IPS DF 19.7 (cell line): ENCODE results near the gene TEX101.
"Not testable (repeated sequence)": the region's sequence is repeated elsewhere in the genome, so short reads cannot be mapped to it uniquely, and the experiment has no call there.

ENCODE experiments used
- DNase-seq: peaks from one replicate; pipeline ENCODE4 v3.0.0-alpha.2; 2013; ENCODE audit warnings: low read depth, low spot score

TEX101 gene

GRCh38 chr19:43416951-43417623 lies 2.4 kb downstream of the TEX101 start:
- DNase-seq, result no peak

- DNase-seq, result no peak
Observed at GRCh38 chr19:43420954-43421353, 6.3 kb downstream of the TEX101 start.

- DNase-seq, result no peak
Observed at GRCh38 chr19:43422000-43422688, 7.5 kb downstream of the TEX101 start.

DNA sequence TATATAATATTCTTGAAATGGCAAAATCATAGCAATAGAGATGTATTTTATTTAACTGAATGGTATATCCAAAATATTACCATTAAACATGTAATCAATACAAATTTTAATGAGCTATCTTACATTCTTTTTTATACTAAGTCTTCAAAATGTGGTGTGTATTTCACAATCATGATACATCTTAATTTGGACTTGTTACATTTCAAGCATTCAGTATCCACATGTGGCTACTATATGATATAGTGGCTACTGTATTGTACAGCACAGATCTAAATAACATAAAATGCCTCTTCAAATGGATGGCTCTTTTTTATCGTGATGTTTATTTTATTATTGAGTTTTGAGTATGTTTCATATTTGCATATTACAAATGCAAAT lies 8.0 kb downstream of the TEX101 start:
- DNase-seq, result no peak

DNA sequence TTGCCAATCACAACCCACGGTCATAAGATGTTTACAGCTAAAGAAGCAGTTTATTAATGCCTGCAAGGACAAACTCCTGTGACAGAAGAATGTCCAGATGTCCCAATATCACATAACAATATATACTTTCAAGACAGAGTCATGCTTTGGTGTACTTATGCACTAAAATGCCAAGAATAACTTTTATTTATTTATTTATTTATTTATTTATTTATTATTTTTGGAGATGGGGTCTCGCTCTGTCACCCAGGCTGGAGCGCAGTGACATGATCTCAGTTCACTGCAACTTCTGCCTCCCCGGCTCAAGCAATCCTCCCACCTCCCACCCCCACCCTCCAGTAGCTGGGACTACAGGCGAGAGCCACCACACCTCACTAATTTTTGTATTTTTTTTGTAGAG lies 9.1 kb downstream of the TEX101 start:
- no peak for DNase-seq

GRCh38 chr19:43425567-43426392 lies 11.1 kb downstream of the TEX101 start:
- no peak for DNase-seq

DNA sequence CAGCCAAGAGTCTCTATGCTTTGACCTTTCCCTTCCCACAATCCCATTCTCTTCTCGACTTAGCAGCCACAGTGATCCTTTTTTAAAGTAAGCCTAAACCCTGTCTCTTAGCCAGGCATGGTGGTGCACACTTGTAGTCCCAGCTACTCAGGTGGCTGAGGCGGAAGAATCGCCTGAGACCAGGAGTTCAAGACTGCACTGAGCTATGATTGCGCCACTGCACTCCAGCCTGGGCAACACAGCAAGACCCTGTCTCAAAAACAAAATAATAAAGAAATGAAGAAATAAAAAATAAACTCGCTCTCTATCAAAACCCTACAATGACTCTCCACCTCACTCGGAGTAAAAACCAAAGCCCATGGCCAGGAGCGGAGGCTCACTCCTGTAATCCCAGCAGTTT lies 14.7 kb downstream of the TEX101 start:
- no peak for DNase-seq

GRCh38 chr19:43430142-43430710 lies 15.5 kb downstream of the TEX101 start:
- DNase-seq, result no peak

DNA sequence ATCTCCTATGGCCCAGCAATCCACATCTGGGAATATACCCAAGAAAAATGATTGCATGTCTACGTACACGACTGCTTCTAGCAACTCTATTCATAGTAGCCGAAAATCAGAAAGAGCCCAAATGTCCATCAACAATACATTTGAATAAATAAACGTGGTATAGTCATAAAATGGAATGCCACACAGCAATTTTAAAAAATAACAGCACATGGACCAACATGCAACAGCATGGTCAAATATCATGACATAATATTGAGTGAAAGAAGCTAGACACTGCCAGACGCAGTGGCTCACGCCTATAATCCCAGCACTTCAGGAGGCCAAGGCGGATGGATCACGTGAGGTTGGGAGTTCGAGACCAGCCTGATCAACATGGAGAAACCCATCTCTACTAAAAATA lies 16.3 kb downstream of the TEX101 start:
- no peak for DNase-seq

DNA sequence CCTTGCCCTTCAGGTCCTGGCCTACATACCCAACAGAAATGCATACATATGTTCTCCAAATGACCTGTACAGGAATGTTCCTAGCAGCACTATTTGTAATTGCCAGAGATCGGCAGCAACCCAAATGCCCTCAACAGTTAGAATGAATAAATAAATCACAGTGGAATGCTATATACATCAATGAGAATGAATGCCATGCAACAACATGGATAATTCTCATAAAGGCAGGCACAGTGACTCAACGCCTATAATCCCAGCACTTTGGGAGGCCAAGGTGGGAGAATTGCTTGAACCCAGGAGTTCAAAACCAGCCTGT lies 18.6 kb downstream of the TEX101 start:
- DNase-seq, result no peak

GRCh38 chr19:43433689-43434088 lies 19.0 kb downstream of the TEX101 start:
- no peak for DNase-seq

- no peak for DNase-seq
Observed at GRCh38 chr19:43435775-43436174, 21.1 kb downstream of the TEX101 start.

GRCh38 chr19:43437284-43437683 lies 22.6 kb downstream of the TEX101 start:
- DNase-seq, result not testable (repeated sequence)

DNA sequence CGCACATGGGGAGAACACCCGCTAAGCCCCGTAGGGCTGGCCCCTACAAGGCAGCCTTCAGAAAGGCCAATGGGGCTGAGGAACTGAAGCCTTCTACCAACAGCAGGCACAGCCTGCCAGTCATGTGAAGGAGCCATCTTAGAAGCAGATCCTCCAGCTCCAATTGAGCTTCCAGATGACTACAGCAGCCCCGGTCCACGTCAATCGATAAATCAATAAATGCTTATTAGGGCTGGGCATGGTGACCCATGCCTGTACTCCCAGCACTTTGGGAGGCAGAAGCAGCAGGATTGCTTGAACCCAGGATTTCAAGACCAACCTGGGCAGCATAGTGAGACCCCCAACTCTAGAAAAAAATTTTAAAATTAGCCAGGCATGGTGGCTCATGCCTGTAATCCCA lies 23.0 kb downstream of the TEX101 start:
- no peak for DNase-seq

GRCh38 chr19:43438291-43439031 lies 23.8 kb downstream of the TEX101 start:
- no peak for DNase-seq

- no peak for DNase-seq
Observed at GRCh38 chr19:43439032-43439708, 24.5 kb downstream of the TEX101 start.

GRCh38 chr19:43439709-43440063 lies 25.0 kb downstream of the TEX101 start:
- no peak for DNase-seq

- no peak for DNase-seq
Observed at GRCh38 chr19:43441716-43442115, 27.0 kb downstream of the TEX101 start.

DNA sequence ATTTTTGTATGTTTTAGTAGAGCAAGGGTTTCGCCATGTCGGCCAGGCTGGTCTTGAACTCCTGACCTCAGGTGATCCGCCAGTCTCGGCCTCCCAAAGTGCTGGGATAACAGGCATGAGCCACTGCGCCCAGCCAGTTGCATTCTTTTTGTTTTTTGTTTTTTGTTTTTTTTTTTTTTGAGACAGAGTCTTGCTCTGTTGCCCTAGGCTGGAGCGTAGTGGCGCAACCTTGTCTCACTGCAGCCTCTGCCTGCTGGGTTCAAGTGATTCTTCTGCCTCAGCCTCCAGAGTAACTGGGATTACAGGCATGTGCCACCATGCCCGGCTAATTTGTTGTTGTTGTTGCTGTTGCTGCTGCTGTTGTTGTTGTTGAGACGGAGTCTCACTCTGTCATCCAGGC lies 29.4 kb downstream of the TEX101 start:
- not testable (repeated sequence) for DNase-seq

- DNase-seq, result no peak
Observed at GRCh38 chr19:43444531-43445287, 30.0 kb downstream of the TEX101 start.

DNA sequence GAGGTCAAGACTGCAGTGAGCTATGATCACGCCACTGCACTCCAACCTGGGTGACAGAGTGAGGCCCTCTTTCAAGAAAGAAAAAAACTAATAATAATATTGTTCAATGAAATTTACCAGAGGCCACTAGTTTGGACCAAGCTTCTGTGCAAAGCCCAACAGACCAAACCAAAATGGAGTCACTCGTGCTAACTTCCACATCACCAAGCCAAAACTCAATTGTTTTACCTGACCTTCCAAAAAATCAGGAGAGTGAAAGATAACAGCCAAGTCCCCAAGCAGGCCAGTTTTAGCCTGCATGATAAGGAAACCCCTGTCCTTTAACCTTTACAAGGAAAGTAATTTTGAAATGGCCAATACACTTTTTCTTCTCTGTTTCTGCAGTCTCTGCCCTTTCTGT lies 30.7 kb downstream of the TEX101 start:
- DNase-seq, result no peak
